ENCODE measurements around the gene FOXJ3. TPM values are rescaled to one million over a fixed set of nuclear protein-coding genes. Genes with fewer than 3 reads are reported as not detected.

Gene FOXJ3
- total and polyA plus RNA-seq, 9 donors, result 28.6 to 41.9 (median 32.7) TPM

DNA sequence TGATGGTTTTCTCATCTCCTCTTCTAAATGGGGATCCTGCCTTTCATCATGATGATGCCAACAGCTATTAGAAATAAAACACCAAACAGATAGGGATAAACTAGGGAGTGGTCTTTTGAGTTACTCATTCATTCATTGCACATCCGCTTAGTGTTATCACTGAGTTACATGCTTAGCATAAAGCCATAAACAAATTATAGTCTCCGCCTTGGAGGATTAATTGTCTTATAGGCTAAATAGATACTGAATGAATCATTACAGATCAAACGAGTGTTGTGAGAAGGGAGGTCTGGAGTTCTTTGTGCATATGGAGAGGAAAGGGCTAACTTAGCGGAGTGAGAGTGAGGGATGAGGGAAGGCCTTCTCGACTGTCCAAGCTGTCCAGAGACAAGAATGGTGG lies 201.6 kb downstream of the FOXJ3 start:
- no peak for DNase-seq
- Histone ChIP-seq H3K4me3 (ENCODE audit: low read length) (no peak overlapping the region), H3K36me3 (ENCODE audit: control insufficient read depth, insufficient read depth, low read length) (no peaks in the 10 kb centered on the region), H3K9me3 (replicated peaks; ENCODE audit: control insufficient read depth, low read depth, low read length) (no peaks in the 10 kb centered on the region), H3K27ac (ENCODE audit: low read length) (no peak overlapping the region), H3K4me1 (ENCODE audit: control insufficient read depth, insufficient read depth, low read length) (no peaks in the 10 kb centered on the region), H3K27me3 (ENCODE audit: control insufficient read depth, insufficient read depth, low read length) (peaks cover 4% of the 10 kb centered on the region)
- 75% methylated on average over 3 of the region's 5 CpGs for WGBS (ENCODE audit: insufficient coverage)

DNA sequence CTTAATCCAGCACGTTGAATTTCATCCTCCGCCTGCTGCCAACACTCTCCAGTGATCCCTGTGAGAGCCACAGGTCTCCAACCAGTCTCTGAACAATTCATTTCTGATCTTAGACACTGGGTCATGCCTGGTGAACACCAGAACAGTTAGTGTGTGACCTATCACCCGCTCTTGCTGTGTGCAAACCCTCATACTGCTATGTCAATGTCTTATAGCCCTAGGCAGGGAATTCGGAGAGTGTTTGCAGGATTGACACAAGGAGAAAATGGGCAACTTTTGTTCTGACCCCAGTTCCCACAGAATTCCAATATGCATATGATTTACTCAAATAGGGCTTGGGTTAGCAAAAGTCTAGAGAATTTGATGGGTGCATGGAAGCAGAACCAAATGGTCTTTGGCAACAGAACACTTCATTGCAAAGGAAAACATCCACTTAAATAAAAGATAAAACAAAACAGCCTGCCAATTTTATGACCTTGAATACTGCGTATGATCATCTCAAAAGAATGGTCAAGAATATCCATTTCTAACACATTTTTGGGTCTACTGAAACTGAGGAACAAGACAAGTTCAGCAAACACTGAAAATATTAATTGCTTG lies 204.9 kb downstream of the FOXJ3 start:
- WGBS (ENCODE audit: insufficient coverage), result 83% methylated on average over 4 of the region's 5 CpGs
- Histone ChIP-seq H3K4me1 (ENCODE audit: control insufficient read depth, insufficient read depth, low read length) (no peaks in the 10 kb centered on the region), H3K27me3 (ENCODE audit: control insufficient read depth, insufficient read depth, low read length) (peaks cover 4% of the 10 kb centered on the region), H3K27ac (ENCODE audit: low read length) (no peak overlapping the region), H3K9me3 (replicated peaks; ENCODE audit: control insufficient read depth, low read depth, low read length) (no peaks in the 10 kb centered on the region), H3K4me3 (ENCODE audit: low read length) (no peak overlapping the region), H3K36me3 (ENCODE audit: control insufficient read depth, insufficient read depth, low read length) (no peaks in the 10 kb centered on the region)
- DNase-seq, result no peak

DNA sequence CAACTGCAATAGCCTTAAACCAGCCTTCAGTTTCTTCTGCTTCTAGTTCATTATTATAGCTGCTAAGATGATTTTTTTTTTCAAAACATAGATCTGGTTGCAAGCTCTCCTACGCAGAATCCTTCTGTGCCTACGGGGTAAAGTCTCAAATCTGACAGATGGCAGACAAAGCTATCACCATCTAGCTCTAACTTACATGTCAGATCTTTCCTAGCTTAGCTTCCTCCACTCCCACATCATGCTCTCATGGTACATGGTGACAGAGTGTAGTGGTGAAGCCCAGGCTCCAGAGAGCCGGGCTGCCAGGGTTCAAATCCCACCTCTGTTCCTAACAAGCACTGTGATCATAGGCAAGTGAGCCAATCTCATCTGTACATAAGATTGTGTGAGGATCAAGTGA lies 206.1 kb downstream of the FOXJ3 start:
- Histone ChIP-seq H3K27ac (ENCODE audit: low read length) (no peak overlapping the region), H3K27me3 (ENCODE audit: control insufficient read depth, insufficient read depth, low read length) (peaks cover 2% of the 10 kb centered on the region), H3K36me3 (ENCODE audit: control insufficient read depth, insufficient read depth, low read length) (no peaks in the 10 kb centered on the region), H3K4me1 (ENCODE audit: control insufficient read depth, insufficient read depth, low read length) (no peaks in the 10 kb centered on the region), H3K4me3 (ENCODE audit: low read length) (no peak overlapping the region), H3K9me3 (replicated peaks; ENCODE audit: control insufficient read depth, low read depth, low read length) (no peaks in the 10 kb centered on the region)
- no peak for DNase-seq
- no CpG with 5 or more reads among the region's 3 CpGs for WGBS (ENCODE audit: insufficient coverage)

DNA sequence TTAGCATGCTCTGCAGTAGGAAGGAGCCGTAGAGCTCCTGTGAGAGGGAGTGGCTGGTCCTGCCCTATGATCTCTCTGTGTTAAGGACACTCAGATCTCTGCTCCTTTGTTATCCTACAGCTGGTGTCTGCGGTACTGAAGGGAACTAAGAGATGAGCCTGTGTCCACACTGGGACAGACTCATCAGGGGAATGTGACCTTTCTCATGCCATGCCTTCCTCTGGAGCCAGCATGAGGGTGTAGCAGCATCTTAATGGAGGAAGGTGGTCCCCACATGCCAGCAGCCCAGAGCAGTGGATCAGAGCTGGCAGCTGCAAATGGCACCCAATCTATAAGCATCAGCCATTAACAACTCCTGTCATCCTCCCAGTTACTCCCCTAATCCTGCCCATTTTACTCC lies 206.5 kb downstream of the FOXJ3 start:
- Histone ChIP-seq H3K4me1 (ENCODE audit: control insufficient read depth, insufficient read depth, low read length) (no peaks in the 10 kb centered on the region), H3K27ac (ENCODE audit: low read length) (no peak overlapping the region)

DNA sequence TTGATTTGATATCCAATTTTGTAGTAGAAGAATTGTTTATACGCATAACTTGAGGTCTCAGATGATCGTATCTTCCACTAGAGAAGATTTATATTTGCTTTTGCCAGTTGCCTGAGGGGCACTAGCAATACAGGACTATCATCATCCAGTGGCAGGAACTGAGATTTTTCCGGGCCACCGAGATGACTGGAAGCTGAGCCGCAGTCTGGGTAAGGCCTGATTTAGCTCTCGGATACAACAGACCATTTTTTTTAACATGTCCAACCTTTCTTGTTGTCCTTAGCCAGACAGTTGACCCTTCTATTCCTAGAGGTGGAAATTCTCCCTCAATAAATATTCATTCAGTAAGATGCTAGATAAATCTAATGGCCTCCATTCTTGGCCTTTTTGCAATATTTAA lies 207.3 kb downstream of the FOXJ3 start:
- H3K27ac ChIP-seq (ENCODE audit: low read length), result no peak overlapping the region
- H3K36me3 ChIP-seq (ENCODE audit: control insufficient read depth, insufficient read depth, low read length), result no peaks in the 10 kb centered on the region
- peaks cover 2% of the 10 kb centered on the region for H3K27me3 ChIP-seq (ENCODE audit: control insufficient read depth, insufficient read depth, low read length)
- H3K9me3 ChIP-seq (replicated peaks; ENCODE audit: control insufficient read depth, low read depth, low read length), result no peaks in the 10 kb centered on the region
- no peaks in the 10 kb centered on the region for H3K4me1 ChIP-seq (ENCODE audit: control insufficient read depth, insufficient read depth, low read length)
- DNase-seq, result no peak
- no peak overlapping the region for H3K4me3 ChIP-seq (ENCODE audit: low read length)
- WGBS (ENCODE audit: insufficient coverage), result 82% methylated on average over 3 of the region's 6 CpGs

More for the DNA sequence above, 206.5 kb downstream of the FOXJ3 start:
- WGBS (ENCODE audit: insufficient coverage), result 57% methylated on average over 2 of the region's 2 CpGs
- H3K4me3 ChIP-seq (ENCODE audit: low read length), result no peak overlapping the region
- peaks cover 2% of the 10 kb centered on the region for H3K27me3 ChIP-seq (ENCODE audit: control insufficient read depth, insufficient read depth, low read length)
- no peaks in the 10 kb centered on the region for H3K9me3 ChIP-seq (replicated peaks; ENCODE audit: control insufficient read depth, low read depth, low read length)
- no peak for DNase-seq
- H3K36me3 ChIP-seq (ENCODE audit: control insufficient read depth, insufficient read depth, low read length), result no peaks in the 10 kb centered on the region

Other genes starting within 250 kb of the FOXJ3 start
- not detected for gene GUCA2B, start 181.8 kb downstream of the FOXJ3 start, total RNA-seq
- gene GUCA2B, start 181.8 kb downstream of the FOXJ3 start, polyA plus RNA-seq (ENCODE audit: insufficient read depth in 1 of 8, insufficient read length in 8 of 8, low replicate concordance in 1 of 8), result under 1 TPM in 1 of 8 donors, not detected in 7; 0.32 TPM
- gene GUCA2A, start 170.5 kb downstream of the FOXJ3 start, total RNA-seq, result not detected
- gene GUCA2A, start 170.5 kb downstream of the FOXJ3 start, polyA plus RNA-seq (ENCODE audit: insufficient read depth in 1 of 8, insufficient read length in 8 of 8, low replicate concordance in 1 of 8), result 1 to 10 TPM in 2 of 8 donors, not detected in 6; 1.0 to 1.5 TPM
- 0.71 TPM for gene RIMKLA, start 45.6 kb upstream of the FOXJ3 start, total RNA-seq
- 1 to 10 TPM in 4 of 8 donors, under 1 TPM in 4; 0.55 to 2.0 (median 0.96) TPM for gene RIMKLA, start 45.6 kb upstream of the FOXJ3 start, polyA plus RNA-seq (ENCODE audit: insufficient read depth in 1 of 8, insufficient read length in 8 of 8, low replicate concordance in 1 of 8)
- 0.80 TPM for gene ZMYND12, start 120.8 kb upstream of the FOXJ3 start, total RNA-seq
- gene ZMYND12, start 120.8 kb upstream of the FOXJ3 start, polyA plus RNA-seq (ENCODE audit: insufficient read depth in 1 of 8, insufficient read length in 8 of 8, low replicate concordance in 1 of 8), result 1 to 10 TPM in 1 of 8 donors, under 1 TPM in 7; 0.56 to 1.6 (median 0.87) TPM
- gene PPCS, start 121.3 kb upstream of the FOXJ3 start, total RNA-seq, result 39.5 TPM
- 10 to 100 TPM; 35.1 to 41.0 (median 39.5) TPM for gene PPCS, start 121.3 kb upstream of the FOXJ3 start, polyA plus RNA-seq (ENCODE audit: insufficient read depth in 1 of 8, insufficient read length in 8 of 8, low replicate concordance in 1 of 8)
- 1.7 TPM for gene CCDC30, start 128.1 kb upstream of the FOXJ3 start, total RNA-seq
- gene CCDC30, start 128.1 kb upstream of the FOXJ3 start, polyA plus RNA-seq (ENCODE audit: insufficient read depth in 1 of 8, insufficient read length in 8 of 8, low replicate concordance in 1 of 8), result 1 to 10 TPM; 1.2 to 3.5 (median 1.9) TPM

Measured in muscle of leg (tissue), 11 donors.